H9 (cell line): ENCODE data around the gene TNIK. TPM values are rescaled to one million over a fixed set of nuclear protein-coding genes. Genes with fewer than 3 reads are reported as not detected.

Experiments used
- DNase-seq: peaks from one replicate; pipeline ENCODE4 v3.0.0-alpha.2; 2017
- H2AFZ ChIP-seq: one replicate; pipeline ENCODE4 v1.6.1; 2013; ENCODE audit warnings: mild to moderate bottlenecking, low read length, control low read depth, moderate library complexity
- H2AK5ac ChIP-seq: 2 replicates; pipeline ENCODE4 v1.6.1; 2013; ENCODE audit warnings: low read length, control low read depth, mixed read lengths; ENCODE audit not compliant: insufficient read length
- H2BK120ac ChIP-seq: one replicate; pipeline ENCODE4 v1.6.1; 2013; ENCODE audit warnings: low read depth, mild to moderate bottlenecking, low read length, control low read depth, inconsistent platforms; ENCODE audit not compliant: poor library complexity, severe bottlenecking
- H2BK12ac ChIP-seq: 2 replicates; pipeline ENCODE4 v1.6.1; 2013; ENCODE audit warnings: low read length, control low read depth, mixed read lengths, low read depth; ENCODE audit not compliant: insufficient read length
- H2BK15ac ChIP-seq: 2 replicates; pipeline ENCODE4 v1.6.1; 2013; ENCODE audit warnings: low read depth, low read length, control low read depth
- H2BK20ac ChIP-seq: one replicate; pipeline ENCODE4 v1.6.1; 2013; ENCODE audit warnings: low read depth, mild to moderate bottlenecking, low read length, control low read depth, inconsistent platforms; ENCODE audit not compliant: poor library complexity, severe bottlenecking
- H2BK5ac ChIP-seq: 2 replicates; pipeline ENCODE4 v1.6.1; 2013; ENCODE audit warnings: low read length, control low read depth, mixed read lengths; ENCODE audit not compliant: insufficient read length
- H3K14ac ChIP-seq: 2 replicates; pipeline ENCODE4 v1.6.1; 2013; ENCODE audit warnings: low read length, control low read depth; ENCODE audit not compliant: insufficient read depth
- H3K18ac ChIP-seq: 2 replicates; pipeline ENCODE4 v1.6.1; 2013; ENCODE audit warnings: low read depth, mild to moderate bottlenecking, mixed read lengths, low read length, control low read depth; ENCODE audit not compliant: insufficient read length
- H3K23ac ChIP-seq: 2 replicates; pipeline ENCODE4 v1.6.1; 2013; ENCODE audit warnings: low read length, control low read depth, mixed read lengths, low read depth; ENCODE audit not compliant: insufficient read length
- H3K23me2 ChIP-seq: 2 replicates; pipeline ENCODE4 v1.6.1; 2013; ENCODE audit warnings: low read depth, mild to moderate bottlenecking, mixed read lengths, low read length, control low read depth; ENCODE audit not compliant: insufficient read length, poor library complexity, severe bottlenecking
- H3K27ac ChIP-seq: 2 replicates; pipeline ENCODE4 v1.5.1; 2013; ENCODE audit warnings: low read length, control low read depth, mixed read lengths, low read depth; ENCODE audit not compliant: insufficient read length
- H3K27me3 ChIP-seq: 2 replicates; pipeline ENCODE4 v1.6.1; 2013; ENCODE audit warnings: low read length, control low read depth, inconsistent platforms; ENCODE audit not compliant: insufficient read depth
- H3K4ac ChIP-seq: 2 replicates; pipeline ENCODE4 v1.6.1; 2013; ENCODE audit warnings: low read depth, mild to moderate bottlenecking, control low read depth, inconsistent platforms, low read length, moderate library complexity
- H3K4me1 ChIP-seq: 2 replicates; pipeline ENCODE4 v1.6.1; 2013; ENCODE audit warnings: low read length, control low read depth, inconsistent platforms; ENCODE audit not compliant: insufficient read depth
- H3K4me2 ChIP-seq: 2 replicates; pipeline ENCODE4 v1.6.1; 2013; ENCODE audit warnings: low read length, control low read depth, mixed read lengths; ENCODE audit not compliant: insufficient read length, insufficient read depth
- H3K56ac ChIP-seq: 2 replicates; pipeline ENCODE4 v1.6.1; 2013; ENCODE audit warnings: low read depth, mild to moderate bottlenecking, mixed read lengths, low read length, control low read depth; ENCODE audit not compliant: insufficient read length
- H3K79me1 ChIP-seq: 2 replicates; pipeline ENCODE4 v1.6.1; 2013; ENCODE audit warnings: low read depth, mild to moderate bottlenecking, moderate library complexity, low read length, control low read depth, inconsistent platforms; ENCODE audit not compliant: insufficient read depth, poor library complexity, severe bottlenecking
- H3K79me2 ChIP-seq: 2 replicates; pipeline ENCODE4 v1.6.1; 2013; ENCODE audit warnings: low read length, control low read depth, inconsistent platforms; ENCODE audit not compliant: insufficient read depth
- H3K9ac ChIP-seq: 2 replicates; pipeline ENCODE4 v1.6.1; 2013; ENCODE audit warnings: low read length, control low read depth, mixed read lengths; ENCODE audit not compliant: insufficient read length; ENCODE audit errors: extremely low read depth
- H3K9me3 ChIP-seq: one replicate; pipeline ENCODE4 v1.6.1; 2013; ENCODE audit warnings: low read depth, low read length, inconsistent platforms; ENCODE audit not compliant: control insufficient read depth
- H3T11ph ChIP-seq: one replicate; pipeline ENCODE4 v1.6.1; 2013; ENCODE audit warnings: mild to moderate bottlenecking, low read length, control low read depth, inconsistent platforms
- H4K20me1 ChIP-seq: one replicate; pipeline ENCODE4 v1.6.1; 2013; ENCODE audit not compliant: control insufficient read depth, insufficient read length, insufficient read depth
- H4K5ac ChIP-seq: 2 replicates; pipeline ENCODE4 v1.6.1; 2013; ENCODE audit warnings: low read depth, mild to moderate bottlenecking, mixed read lengths, low read length, control low read depth; ENCODE audit not compliant: insufficient read length
- H4K8ac ChIP-seq: replicated peaks from 2 replicates; pipeline ENCODE4 v1.6.1; 2013; ENCODE audit warnings: low read length, control low read depth, mixed read lengths, low read depth; ENCODE audit not compliant: insufficient read length
- H4K91ac ChIP-seq: 2 replicates; pipeline ENCODE4 v1.6.1; 2013; ENCODE audit warnings: low read depth, mild to moderate bottlenecking, moderate library complexity, mixed read lengths, low read length, control low read depth; ENCODE audit not compliant: insufficient read length
- H3K27ac Mint-ChIP-seq, 3 experiments: 2 replicates in 2 of 3; 3 replicates in 1 of 3; pipeline ENCODE4 v1.8.0; 2020 to 2021; ENCODE audit warnings: mixed read lengths in 3 of 3, mild to moderate bottlenecking in 1 of 3, moderate library complexity in 1 of 3
- H3K27me3 Mint-ChIP-seq: 2 replicates; pipeline ENCODE4 v1.8.0; 2021; ENCODE audit warnings: low read depth, mild to moderate bottlenecking, moderate library complexity, mixed read lengths
- H3K36me3 Mint-ChIP-seq, 3 experiments: 2 replicates in 2 of 3; 3 replicates in 1 of 3; pipeline ENCODE4 v1.8.0; 2020 to 2021; ENCODE audit warnings: low read depth in 3 of 3, mixed read lengths in 3 of 3; ENCODE audit not compliant: insufficient read depth in 1 of 3
- H3K4me1 Mint-ChIP-seq, 2 experiments: 2 replicates each; pipeline ENCODE4 v1.8.0; 2020; ENCODE audit warnings: mixed read lengths in 2 of 2
- H3K4me3 Mint-ChIP-seq, 2 experiments: 2 replicates in 1 of 2; 3 replicates in 1 of 2; pipeline ENCODE4 v1.8.0; 2020 to 2021; ENCODE audit warnings: mild to moderate bottlenecking in 2 of 2, mixed read lengths in 2 of 2, moderate library complexity in 1 of 2
- H3K9me3 Mint-ChIP-seq, 2 experiments: 2 replicates in 1 of 2; 3 replicates in 1 of 2; pipeline ENCODE4 v1.8.0; 2020; ENCODE audit warnings: mild to moderate bottlenecking in 2 of 2, mixed read lengths in 2 of 2, moderate library complexity in 1 of 2
- CTCF ChIP-seq: fragments of 200-600 bp; sonication (generic); conservative IDR thresholded peaks from 3 replicates; pipeline ENCODE4 v1.8.0; 2021; ENCODE audit warnings: antibody characterized with exemption, mild to moderate bottlenecking
- WGBS: extraction: QIAGEN DNeasy Blood & Tissue Kit; methylation state at CpG from one replicate; pipeline ENCODE4 v1.1.7; 2013; ENCODE audit warnings: missing lambda C conversion rate, low lambda C conversion rate, mixed read lengths; ENCODE audit not compliant: insufficient read length; ENCODE audit errors: extremely low coverage; 5-methylcytosine and 5-hydroxymethylcytosine counted together
- total RNA-seq: library from RNA; stranded (reverse); gene quantifications from 2 replicates; pipeline ENCODE4 v1.2.1, GENCODE V29; 2021

The TNIK gene
- total RNA-seq, 1 experiment from 2014 or later = 15.9 TPM

GRCh38 chr3:171256445-171257250 is 203.6 kb downstream of the TNIK start:
- Histone ChIP-seq H3K23me2 (no peaks in the 10 kb centered on the region), H3K27ac (no peak overlapping the region), H3K79me1 (no peaks in the 10 kb centered on the region), H3K23ac (no peak overlapping the region), H2BK12ac (no peak overlapping the region), H3K9me3 (no peaks in the 10 kb centered on the region), H4K8ac (no peak overlapping the region), H4K91ac (no peak overlapping the region), H3K9ac (no peak overlapping the region), H2AFZ (no peak overlapping the region), H2BK20ac (no peak overlapping the region), H3K18ac (no peak overlapping the region), H2BK5ac (no peak overlapping the region), H4K5ac (no peak overlapping the region), H2BK120ac (no peak overlapping the region), H3K4me2 (no peak overlapping the region), H3K56ac (no peak overlapping the region), H3T11ph (no peak overlapping the region), H3K4me1 (peaks cover 8% of the 10 kb centered on the region; the same call in 1 of the 2 replicates), H3K27me3 (no peaks in the 10 kb centered on the region), H2BK15ac (no peak overlapping the region), H4K20me1 (no peaks in the 10 kb centered on the region), H3K14ac (no peak overlapping the region), H3K4ac (no peak overlapping the region), H2AK5ac (no peak overlapping the region), H3K79me2 (0 out of 2 replicates have a peak, but pooled peaks cover 3% of the 10 kb centered on the region)
- DNase-seq = no peak
- no peak for TF ChIP-seq CTCF
- H3K9me3 Mint-ChIP-seq = no peaks in the 10 kb centered on the region
- 0 out of 7 replicates have a peak, but pooled peaks cover 0 to 2% (median 0%) of the 10 kb centered on the region in 3 experiments for H3K36me3 Mint-ChIP-seq
- H3K27me3 Mint-ChIP-seq = no peaks in the 10 kb centered on the region
- H3K4me1 Mint-ChIP-seq = peaks cover 5 to 9% of the 10 kb centered on the region in 2 experiments; a peak in 3 of 4 replicates
- no peak overlapping the region for H3K4me3 Mint-ChIP-seq
- no CpG with 5 or more reads among the region's 4 CpGs for WGBS
- no peak overlapping the region for H3K27ac Mint-ChIP-seq
